ENCODE results near the gene UCMA. TPM values are rescaled to one million over a fixed set of nuclear protein-coding genes. Genes with fewer than 3 reads are reported as not detected.

Gene UCMA
- total and polyA plus RNA-seq, 10 donors = not detected

DNA sequence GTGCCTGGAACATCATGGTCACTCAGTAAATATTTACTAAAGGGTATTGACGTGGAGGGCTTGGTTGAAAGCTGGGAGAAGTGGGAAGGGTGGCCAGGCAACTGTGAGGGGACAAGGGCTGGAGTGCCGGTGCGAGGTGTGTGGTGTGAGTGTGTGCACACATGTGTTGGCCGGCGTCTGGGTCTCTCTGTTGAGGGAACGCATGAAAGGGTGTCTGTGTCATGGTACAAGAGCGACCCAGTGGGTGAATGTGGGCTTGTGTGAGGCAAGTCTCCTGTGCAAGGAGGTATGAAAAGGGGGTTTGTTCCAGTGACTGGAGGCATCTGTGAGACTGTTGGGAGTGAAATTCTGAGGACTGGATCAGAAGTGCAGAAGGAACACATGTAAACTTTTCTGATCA is 29.4 kb upstream of the UCMA start:
- no peak for DNase-seq
- 72 to 90% (median 86%) methylated on average over 7 of the region's 7 CpGs for WGBS, 5 donors
- no peak overlapping the region for H3K27ac ChIP-seq
- peaks cover 0 to 18% (median 0%) of the 10 kb centered on the region in 7 donors for H3K27me3 ChIP-seq (replicated peaks in 1 of 7)
- intact Hi-C loops (cut with DNase I; ENCODE audit: low total_unique reads) = no loop called here
- no peak overlapping the region for H3K4me3 ChIP-seq
- TF ChIP-seq POLR2A (IDR thresholded peaks at IDR 0.05) (no peak), POLR2AphosphoS5 (IDR thresholded peaks at IDR 0.05) (no peak)
- H3K36me3 ChIP-seq = no peaks in the 10 kb centered on the region
- no peaks in the 10 kb centered on the region for H3K4me1 ChIP-seq
- peaks cover 0 to 6% (median 0%) of the 10 kb centered on the region in 8 donors for H3K9me3 ChIP-seq

DNA sequence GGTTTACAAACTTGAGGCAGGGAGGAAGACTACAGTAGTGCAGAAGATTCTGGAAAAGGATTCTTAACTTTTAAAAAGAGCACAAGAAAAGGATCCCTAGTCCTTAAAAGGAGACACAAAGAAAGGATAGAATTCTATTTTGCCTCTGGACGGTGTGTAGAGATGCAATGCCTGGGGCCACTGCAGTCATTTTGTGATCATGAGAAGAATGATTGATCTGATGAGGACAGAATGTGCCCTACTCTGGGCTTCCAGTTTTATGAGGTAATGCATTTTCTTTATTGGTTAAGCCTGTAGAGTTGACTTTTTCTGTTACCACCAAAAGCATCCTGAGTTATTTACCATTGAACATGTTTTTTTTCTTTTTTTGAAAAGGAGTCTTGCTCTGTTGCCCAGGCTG is 28.3 kb upstream of the UCMA start:
- Histone ChIP-seq H3K9me3 (peaks cover 0 to 6% (median 0%) of the 10 kb centered on the region in 8 donors), H3K27me3 (replicated peaks in 1 of 7) (peaks cover 0 to 18% (median 0%) of the 10 kb centered on the region in 7 donors), H3K27ac (no peak overlapping the region), H3K4me1 (no peaks in the 10 kb centered on the region), H3K4me3 (no peak overlapping the region), H3K36me3 (no peaks in the 10 kb centered on the region)
- TF ChIP-seq POLR2A (IDR thresholded peaks at IDR 0.05) = no peak
- TF ChIP-seq, protein P1, sequence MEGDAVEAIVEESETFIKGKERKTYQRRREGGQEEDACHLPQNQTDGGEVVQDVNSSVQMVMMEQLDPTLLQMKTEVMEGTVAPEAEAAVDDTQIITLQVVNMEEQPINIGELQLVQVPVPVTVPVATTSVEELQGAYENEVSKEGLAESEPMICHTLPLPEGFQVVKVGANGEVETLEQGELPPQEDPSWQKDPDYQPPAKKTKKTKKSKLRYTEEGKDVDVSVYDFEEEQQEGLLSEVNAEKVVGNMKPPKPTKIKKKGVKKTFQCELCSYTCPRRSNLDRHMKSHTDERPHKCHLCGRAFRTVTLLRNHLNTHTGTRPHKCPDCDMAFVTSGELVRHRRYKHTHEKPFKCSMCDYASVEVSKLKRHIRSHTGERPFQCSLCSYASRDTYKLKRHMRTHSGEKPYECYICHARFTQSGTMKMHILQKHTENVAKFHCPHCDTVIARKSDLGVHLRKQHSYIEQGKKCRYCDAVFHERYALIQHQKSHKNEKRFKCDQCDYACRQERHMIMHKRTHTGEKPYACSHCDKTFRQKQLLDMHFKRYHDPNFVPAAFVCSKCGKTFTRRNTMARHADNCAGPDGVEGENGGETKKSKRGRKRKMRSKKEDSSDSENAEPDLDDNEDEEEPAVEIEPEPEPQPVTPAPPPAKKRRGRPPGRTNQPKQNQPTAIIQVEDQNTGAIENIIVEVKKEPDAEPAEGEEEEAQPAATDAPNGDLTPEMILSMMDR (IDR thresholded peaks at IDR 0.05 in 8 of 11, conservative IDR thresholded peaks at IDR 0.05 in 3 of 11) = no peak
- TF ChIP-seq POLR2AphosphoS5 (IDR thresholded peaks at IDR 0.05) = no peak
- intact Hi-C loops (cut with DNase I; ENCODE audit: low total_unique reads) = no loop called here
- no peak for DNase-seq
- 94 to 100% (median 95%) methylated on average over 1 of the region's 1 CpG for WGBS, 5 donors

DNA sequence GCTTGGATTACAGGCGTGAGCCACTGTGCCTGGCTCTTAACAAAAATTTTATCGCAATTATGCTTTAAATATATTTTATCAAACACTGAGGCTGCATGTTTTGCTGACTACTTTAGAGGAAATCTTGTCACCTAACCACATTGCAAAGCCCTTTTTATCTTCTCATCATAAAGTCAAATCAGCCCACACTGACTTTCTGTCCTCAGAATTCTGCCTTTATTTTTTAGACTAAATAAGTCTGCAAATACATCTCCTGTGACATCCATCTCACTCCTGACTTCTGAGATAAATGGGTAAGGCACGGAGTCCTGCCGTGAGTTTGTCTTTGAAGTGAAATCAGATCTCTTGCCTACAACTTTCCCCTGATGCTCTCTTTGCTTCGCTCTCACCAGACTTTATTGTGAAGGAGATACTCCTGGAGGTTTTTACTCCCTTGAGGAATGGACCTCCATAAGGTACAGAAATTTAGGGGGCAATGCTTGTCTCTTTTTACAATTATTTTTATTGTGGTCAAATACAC is 23.5 kb upstream of the UCMA start:
- Histone ChIP-seq H3K36me3 (no peaks in the 10 kb centered on the region), H3K4me1 (no peaks in the 10 kb centered on the region), H3K27me3 (replicated peaks in 1 of 7) (peaks cover 0 to 7% (median 0%) of the 10 kb centered on the region in 7 donors), H3K27ac (no peak overlapping the region), H3K4me3 (no peak overlapping the region), H3K9me3 (peaks cover 0 to 6% (median 0%) of the 10 kb centered on the region in 8 donors)
- 71 to 83% (median 78%) methylated on average over 5 of the region's 5 CpGs for WGBS, 5 donors
- intact Hi-C loops (cut with DNase I; ENCODE audit: low total_unique reads) = no loop called here
- TF ChIP-seq, protein P1 (IDR thresholded peaks at IDR 0.05 in 8 of 11, conservative IDR thresholded peaks at IDR 0.05 in 3 of 11) = no peak
- no peak for TF ChIP-seq POLR2A (IDR thresholded peaks at IDR 0.05)
- TF ChIP-seq POLR2AphosphoS5 (IDR thresholded peaks at IDR 0.05) = no peak
- DNase-seq = no peak

DNA sequence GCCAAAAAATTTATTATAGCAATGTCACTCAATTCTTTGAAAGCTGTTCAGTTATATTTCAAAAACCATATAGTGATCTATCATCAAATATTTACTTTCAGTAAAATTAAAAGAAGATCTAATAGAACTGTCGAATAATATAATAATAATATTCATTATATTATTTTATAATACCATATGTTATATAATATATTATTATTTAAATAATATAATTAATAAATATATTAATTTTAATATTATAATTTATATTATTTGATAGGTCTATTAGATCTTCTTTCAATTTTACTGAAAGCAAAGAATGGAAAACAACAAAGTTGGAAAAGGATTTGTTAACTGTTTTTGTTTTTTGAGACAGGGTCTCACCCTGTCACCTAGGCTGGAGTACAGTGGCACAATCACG is 22.5 kb upstream of the UCMA start:
- Histone ChIP-seq H3K27ac (no peak overlapping the region), H3K4me3 (no peak overlapping the region), H3K36me3 (no peaks in the 10 kb centered on the region), H3K9me3 (peaks cover 0 to 6% (median 0%) of the 10 kb centered on the region in 8 donors), H3K4me1 (no peaks in the 10 kb centered on the region), H3K27me3 (replicated peaks in 1 of 7) (no peaks in the 10 kb centered on the region)
- intact Hi-C loops (cut with DNase I; ENCODE audit: low total_unique reads) = no loop called here
- 90 to 98% (median 93%) methylated on average over 2 of the region's 2 CpGs for WGBS, 5 donors
- TF ChIP-seq POLR2AphosphoS5 (IDR thresholded peaks at IDR 0.05) (no peak), POLR2A (IDR thresholded peaks at IDR 0.05) (no peak)
- TF ChIP-seq, protein P1 (IDR thresholded peaks at IDR 0.05 in 8 of 11, conservative IDR thresholded peaks at IDR 0.05 in 3 of 11) = no peak
- DNase-seq = no peak

Measured in spleen (tissue), 11 donors.